HG03439 (cell line): ENCODE results near the gene BANF1.

ENCODE experiments used
- ATAC-seq: cut with Tn5 transposase; IDR thresholded peaks from one replicate; pipeline ENCODE4 v1.9.1; 2021; ENCODE audit warnings: mild to moderate bottlenecking, moderate library complexity; ENCODE audit not compliant: unreplicated experiment

Gene BANF1

GRCh38 chr11:66001942-66002647, at the start of gene BANF1, which contains the start of gene EIF1AD:
TSS of gene BANF1 (plus strand) at chr11:66002503. CDS start at chr11:66003251, 748 bp downstream.
TSS of gene EIF1AD (minus strand) at chr11:66002157. CDS start at chr11:66000389, 1,768 bp downstream.
- peak; percentile 61 for ATAC-seq

DNA sequence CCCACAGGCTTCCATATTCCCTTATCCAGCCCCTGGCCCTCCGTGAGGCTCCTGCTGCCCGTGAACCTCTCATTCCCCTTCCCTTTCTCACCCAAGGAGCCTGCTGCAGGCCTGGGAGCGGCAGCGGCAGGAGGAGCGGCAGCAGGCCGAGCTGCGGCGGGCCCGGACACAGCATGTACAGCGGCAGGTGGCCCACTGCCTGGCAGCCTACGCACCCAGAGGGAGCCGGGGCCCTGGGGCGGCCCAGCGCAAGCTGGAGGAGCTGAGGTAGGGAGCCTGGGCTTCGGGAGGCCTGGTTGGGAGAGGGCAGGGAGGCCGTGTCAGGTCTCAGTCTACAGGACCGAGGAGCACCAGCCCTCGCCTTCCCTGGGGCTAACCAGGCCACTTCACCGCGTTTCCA, 48.8 kb upstream of the BANF1 start:
- ATAC-seq: no peak

GRCh38 chr11:65954771-65955170, 47.5 kb upstream of the BANF1 start:
- no peak for ATAC-seq

- ATAC-seq: no peak
Observed at GRCh38 chr11:65958291-65958690, 44.0 kb upstream of the BANF1 start.

DNA sequence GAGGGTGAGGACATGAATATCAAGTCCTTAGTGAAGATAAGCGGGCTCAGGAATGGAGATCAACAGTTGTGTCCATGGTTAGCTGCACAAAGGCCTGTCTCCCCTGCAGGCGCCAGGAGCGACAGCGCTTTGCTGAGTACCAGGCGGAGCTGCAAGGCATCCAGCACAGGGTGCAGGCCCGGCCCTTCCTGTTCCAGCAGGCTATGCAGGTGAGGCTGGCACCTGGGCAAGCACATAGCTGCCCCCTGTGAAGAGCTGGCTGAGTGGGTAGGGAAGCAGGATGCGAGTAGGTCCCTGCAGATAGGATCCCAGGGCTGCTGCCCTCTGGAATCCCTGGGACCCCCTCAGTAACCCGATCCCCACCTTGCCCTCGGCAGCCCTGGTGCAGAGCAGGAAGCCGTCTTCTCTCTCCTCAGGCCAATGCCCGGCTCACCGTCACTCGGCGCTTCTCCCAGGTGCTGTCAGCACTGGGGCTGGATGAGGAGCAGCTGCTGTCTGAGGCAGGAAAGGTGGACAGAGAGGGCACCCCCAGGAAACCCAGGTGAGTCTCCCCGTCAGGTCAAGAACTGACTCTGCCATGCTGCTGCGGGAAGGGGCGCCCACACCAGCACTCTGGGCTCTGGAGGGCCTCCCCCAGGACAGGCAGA, 43.4 kb upstream of the BANF1 start:
- ATAC-seq: no peak

DNA sequence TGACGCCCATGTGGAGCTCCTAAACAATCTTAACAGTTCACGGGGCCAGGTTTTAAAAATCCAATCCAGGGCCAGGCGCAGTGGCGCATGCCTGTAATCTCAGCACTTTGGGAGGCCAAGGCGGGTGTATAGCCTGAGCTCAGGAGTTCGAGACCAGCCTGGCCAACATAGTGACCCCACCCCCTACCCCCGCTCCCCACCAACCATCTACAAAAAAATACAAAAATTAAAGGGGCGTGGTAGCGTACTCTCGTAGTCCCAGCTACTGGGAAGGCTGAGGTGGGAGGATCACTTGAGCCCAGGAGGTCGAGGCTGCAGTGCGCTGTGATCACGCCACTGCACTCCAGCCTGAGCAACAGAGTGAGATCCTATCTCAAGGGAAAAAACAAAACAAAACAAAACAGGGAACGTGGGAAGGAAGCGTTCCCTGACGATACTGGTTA, 41.5 kb upstream of the BANF1 start:
- no peak for ATAC-seq

DNA sequence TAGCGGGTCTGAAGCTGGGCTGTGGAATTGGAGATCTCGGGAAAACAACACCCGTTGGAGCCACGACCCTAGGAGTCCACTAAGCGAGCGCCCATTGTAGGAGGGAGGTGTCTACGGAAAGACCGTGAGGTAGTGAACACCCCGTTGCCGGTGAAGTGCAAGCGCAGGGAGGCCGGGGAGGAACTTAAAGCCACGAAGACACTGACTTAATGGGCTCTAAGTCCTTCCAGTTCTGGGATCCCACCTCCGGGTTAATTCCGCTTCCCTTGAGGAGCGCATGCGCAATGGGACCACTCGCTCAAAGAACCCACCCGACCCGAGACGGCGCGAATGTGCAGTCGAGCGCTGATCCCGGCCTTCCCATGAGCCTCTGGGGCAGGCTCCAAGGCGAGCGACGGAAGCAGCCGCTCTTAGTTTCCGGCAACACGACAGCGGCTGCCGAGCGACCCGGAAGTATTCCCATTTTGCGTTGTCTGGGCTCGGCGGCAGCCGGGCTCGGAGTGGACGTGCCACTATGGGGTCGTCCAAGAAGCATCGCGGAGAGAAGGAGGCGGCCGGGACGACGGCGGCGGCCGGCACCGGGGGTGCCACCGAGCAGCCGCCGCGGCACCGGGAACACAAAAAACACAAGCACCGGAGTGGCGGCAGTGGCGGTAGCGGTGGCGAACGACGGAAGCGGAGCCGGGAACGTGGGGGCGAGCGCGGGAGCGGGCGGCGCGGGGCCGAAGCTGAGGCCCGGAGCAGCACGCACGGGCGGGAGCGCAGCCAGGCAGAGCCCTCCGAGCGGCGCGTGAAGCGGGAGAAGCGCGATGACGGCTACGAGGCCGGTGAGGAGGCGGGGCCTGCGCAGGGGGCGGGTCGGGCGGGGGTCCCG, 40.8 kb upstream of the BANF1 start, which contains the start of gene SART1:
TSS of gene SART1 (plus strand) at position 468 of the 874 bp plus-strand sequence. CDS start at position 515, 47 bp downstream.
- peak; percentile 83 for ATAC-seq

GRCh38 chr11:65962141-65962564, 40.1 kb upstream of the BANF1 start:
- ATAC-seq: no peak

GRCh38 chr11:65964906-65965305, 37.4 kb upstream of the BANF1 start:
- ATAC-seq: no peak

DNA sequence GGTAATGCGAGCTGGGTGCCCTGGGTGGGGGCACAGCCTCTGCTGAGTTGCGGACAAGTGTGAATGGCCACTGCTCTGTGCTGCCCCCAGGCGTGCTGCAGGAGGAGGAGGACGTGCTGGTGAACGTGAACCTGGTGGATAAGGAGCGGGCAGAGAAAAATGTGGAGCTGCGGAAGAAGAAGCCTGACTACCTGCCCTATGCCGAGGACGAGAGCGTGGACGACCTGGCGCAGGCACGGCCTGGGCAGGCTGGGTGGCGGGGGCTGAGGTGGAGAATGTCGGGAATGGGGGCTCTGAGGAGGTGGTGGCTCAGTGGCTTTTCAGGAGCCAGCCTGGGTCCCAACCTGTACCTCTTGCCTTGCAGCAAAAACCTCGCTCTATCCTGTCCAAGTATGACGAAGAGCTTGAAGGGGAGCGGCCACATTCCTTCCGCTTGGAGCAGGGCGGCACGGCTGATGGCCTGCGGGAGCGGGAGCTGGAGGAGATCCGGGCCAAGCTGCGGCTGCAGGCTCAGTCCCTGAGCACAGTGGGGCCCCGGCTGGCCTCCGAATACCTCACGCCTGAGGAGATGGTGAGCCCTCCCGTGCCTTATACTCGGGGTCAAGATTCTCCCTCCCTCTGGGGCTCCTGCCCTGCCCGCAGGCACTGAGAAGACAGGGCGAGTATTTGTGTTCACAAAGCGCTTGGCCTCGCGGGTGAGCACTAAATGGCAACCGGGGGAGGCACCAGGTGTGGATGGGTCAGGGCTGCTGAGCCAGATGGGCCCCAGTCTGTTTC, 36.1 kb upstream of the BANF1 start:
- ATAC-seq: no peak

DNA sequence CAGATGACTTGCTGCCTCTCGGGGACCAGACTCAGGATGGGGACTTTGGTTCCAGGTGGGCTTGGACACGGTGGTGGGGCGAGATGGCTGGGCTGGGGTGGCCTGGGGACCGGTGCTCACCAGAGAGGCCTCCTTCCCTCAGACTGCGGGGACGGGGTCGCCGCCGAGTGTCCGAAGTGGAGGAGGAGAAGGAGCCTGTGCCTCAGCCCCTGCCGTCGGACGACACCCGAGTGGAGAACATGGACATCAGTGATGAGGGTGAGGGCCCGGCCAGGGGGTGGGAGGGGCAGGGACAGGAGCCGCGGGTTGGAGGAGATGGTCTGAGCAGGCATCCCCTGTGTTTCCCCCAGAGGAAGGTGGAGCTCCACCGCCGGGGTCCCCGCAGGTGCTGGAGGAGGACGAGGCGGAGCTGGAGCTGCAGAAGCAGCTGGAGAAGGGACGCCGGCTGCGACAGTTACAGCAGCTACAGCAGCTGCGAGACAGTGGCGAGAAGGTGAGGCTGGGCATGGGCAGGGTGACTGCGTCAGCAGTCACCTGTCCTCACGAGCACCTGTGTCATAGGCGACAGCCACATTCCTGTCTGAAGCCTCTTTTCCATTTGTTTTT, 34.9 kb upstream of the BANF1 start:
- ATAC-seq: no peak

- no peak for ATAC-seq
Observed at GRCh38 chr11:65968600-65969482, 33.5 kb upstream of the BANF1 start.

DNA sequence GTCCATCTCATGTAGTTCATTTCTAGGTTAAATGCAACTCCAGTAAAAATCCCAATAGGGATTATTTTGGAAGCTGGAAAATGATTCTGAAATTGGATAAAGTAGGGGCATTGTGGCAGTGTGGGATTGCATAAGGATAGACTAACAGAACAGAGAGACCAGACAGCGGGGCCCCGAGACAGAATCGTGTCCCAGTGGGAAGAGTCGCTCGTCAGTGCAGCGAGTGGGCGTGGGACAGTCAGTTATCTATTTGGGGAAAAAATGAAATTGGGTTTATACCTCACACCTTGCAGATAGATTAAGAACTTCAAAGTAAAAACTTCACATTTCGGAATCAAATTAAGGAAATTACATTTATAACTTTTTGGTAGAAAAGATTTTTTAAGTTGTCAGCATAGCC, 30.2 kb upstream of the BANF1 start:
- ATAC-seq: no peak

- no peak for ATAC-seq
Observed at GRCh38 chr11:65973439-65974110, 28.7 kb upstream of the BANF1 start.

DNA sequence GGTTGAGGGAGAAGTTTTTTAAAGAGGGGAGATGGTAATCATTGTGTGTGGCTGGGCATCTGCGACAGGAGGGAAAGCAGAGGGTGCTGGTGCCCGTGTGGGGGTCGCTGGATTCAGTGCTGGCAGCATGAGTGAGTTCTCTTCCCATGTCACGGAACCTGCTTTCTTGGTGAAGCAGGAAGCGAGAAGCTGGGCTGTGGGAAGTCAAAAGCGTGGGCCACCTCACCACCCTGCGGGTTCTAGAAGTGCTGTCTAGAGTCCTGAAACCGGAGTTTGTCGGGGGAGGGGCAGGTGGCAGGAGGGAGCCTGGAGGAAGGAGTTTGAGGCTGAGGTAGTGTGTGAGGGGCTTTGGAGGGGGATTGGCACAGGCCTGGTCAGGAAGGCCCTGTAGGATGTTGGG, 26.5 kb upstream of the BANF1 start:
- ATAC-seq: no peak

DNA sequence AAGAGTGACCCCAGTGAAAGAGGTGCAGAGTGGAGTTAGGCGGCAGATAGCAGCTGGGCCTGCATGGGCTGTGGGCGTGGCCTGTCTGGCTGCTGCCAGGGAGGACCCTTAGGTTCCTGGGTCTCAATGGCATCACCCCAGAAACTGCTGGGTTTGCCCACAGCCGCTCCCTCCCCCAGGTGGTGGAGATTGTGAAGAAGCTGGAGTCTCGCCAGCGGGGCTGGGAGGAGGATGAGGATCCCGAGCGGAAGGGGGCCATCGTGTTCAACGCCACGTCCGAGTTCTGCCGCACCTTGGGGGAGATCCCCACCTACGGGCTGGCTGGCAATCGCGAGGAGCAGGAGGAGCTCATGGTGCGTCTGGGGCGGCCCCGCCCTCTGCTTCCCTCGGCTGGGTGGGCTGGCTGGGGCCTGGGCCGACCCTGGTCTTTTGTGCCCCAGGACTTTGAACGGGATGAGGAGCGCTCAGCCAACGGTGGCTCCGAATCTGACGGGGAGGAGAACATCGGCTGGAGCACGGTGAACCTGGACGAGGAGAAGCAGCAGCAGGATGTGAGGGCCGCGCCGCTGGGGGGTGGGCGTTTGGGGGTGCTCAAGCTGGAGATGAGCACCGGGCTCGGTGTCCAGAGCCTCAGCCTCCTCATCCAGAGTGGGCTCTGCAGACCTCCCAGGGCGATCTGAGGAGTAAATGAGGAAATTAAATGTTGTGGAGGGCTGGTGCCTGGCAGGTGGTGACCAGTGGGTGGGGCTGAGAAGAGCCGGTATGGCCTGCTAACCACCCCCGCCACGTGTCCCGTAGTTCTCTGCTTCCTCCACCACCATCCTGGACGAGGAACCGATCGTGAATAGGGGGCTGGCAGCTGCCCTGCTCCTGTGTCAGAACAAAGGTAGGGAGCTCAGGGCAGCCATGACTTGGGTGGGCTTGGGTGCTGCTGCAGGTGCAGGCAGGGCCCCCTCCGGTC, 25.8 kb upstream of the BANF1 start:
- ATAC-seq: no peak

GRCh38 chr11:65977621-65978390, 24.5 kb upstream of the BANF1 start:
- ATAC-seq: no peak
